Epithelial cell of esophagus (primary cell): ENCODE results near the gene ITGAD.

ENCODE experiments used
- DNase-seq: peaks from one replicate; pipeline ENCODE4 v3.0.0; 2010; ENCODE audit warnings: low read depth
- H3K4me3 ChIP-seq: 2 replicates; pipeline ENCODE4 v1.5.1; 2011; ENCODE audit warnings: mild to moderate bottlenecking, low read length, control low read depth
- TF ChIP-seq, protein P1 (sequence below): IDR thresholded peaks from 2 replicates; pipeline ENCODE4 v1.5.1; 2011; ENCODE audit warnings: low read depth, mild to moderate bottlenecking, low read length, control low read depth, inconsistent platforms; ENCODE audit not compliant: insufficient read depth; ENCODE audit errors: missing control alignments

The ITGAD gene

GRCh38 chr16:31471875-31472708 lies 79.0 kb downstream of the ITGAD start, which contains the start of gene TGFB1I1:
Gene TGFB1I1 (plus strand): TSS chr16:31472152. CDS start chr16:31472189, 37 bp downstream.
- TF ChIP-seq, protein P1, sequence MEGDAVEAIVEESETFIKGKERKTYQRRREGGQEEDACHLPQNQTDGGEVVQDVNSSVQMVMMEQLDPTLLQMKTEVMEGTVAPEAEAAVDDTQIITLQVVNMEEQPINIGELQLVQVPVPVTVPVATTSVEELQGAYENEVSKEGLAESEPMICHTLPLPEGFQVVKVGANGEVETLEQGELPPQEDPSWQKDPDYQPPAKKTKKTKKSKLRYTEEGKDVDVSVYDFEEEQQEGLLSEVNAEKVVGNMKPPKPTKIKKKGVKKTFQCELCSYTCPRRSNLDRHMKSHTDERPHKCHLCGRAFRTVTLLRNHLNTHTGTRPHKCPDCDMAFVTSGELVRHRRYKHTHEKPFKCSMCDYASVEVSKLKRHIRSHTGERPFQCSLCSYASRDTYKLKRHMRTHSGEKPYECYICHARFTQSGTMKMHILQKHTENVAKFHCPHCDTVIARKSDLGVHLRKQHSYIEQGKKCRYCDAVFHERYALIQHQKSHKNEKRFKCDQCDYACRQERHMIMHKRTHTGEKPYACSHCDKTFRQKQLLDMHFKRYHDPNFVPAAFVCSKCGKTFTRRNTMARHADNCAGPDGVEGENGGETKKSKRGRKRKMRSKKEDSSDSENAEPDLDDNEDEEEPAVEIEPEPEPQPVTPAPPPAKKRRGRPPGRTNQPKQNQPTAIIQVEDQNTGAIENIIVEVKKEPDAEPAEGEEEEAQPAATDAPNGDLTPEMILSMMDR: no peak
- DNase-seq: peak; percentile 50
- H3K4me3 ChIP-seq: peak within 1 kb of the TSS; percentile 61

DNA sequence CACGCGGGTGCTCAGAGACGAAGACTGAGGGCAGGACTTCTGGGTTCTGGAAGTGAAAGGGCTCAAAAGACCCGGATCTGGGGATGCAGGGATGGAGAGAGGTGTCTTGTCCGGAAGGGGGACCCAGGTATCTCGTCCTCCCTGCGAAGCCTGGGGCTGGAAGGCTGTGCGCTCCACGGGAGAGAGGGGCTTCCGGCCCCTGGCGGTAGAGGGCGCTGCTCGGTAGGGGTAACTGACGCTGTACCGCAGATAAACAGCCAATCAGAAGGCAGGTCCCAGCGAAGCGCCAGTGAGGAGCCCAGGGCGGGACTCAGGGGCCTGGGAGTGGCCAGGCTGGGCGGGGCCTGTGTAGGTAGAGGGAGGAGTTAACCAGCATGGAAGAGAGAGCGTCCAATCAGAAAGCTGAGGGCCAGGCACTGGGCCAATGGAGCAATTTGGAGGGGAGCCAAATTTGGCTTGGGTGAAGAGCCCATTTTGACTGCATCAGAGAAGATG lies 79.6 kb downstream of the ITGAD start:
- TF ChIP-seq, protein P1: peak; percentile 67
- peak overlapping the region; percentile 61 for H3K4me3 ChIP-seq
- DNase-seq: peak; percentile 92

- no peak overlapping the region for H3K4me3 ChIP-seq
- DNase-seq: no peak
- TF ChIP-seq, protein P1: no peak
Observed at GRCh38 chr16:31473264-31473984, 80.3 kb downstream of the ITGAD start.

DNA sequence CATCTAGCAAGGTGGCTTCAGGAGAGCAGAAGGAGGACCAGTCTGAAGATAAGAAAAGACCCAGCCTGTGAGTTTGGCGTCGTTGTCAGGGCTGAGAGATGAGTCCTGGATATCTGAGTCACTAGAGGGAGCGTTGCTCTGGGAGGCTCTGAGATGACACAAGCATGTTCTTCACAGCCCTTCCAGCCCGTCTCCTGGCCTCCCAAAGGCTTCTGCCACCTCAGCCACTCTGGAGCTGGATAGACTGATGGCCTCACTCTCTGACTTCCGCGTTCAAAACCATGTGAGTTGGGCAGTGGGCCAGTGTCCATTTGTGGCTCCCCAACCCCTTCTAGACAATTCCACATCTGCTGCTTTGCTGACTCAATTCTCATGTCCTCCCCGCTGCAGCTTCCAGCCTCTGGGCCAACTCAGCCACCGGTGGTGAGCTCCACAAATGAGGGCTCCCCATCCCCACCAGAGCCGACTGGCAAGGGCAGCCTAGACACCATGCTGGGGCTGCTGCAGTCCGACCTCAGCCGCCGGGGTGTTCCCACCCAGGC lies 81.1 kb downstream of the ITGAD start:
- TF ChIP-seq, protein P1: no peak
- DNase-seq: peak; percentile 34
- H3K4me3 ChIP-seq: no peak overlapping the region

GRCh38 chr16:31474773-31475738 lies 81.9 kb downstream of the ITGAD start:
- no peak overlapping the region for H3K4me3 ChIP-seq
- DNase-seq: no peak
- TF ChIP-seq, protein P1: no peak

DNA sequence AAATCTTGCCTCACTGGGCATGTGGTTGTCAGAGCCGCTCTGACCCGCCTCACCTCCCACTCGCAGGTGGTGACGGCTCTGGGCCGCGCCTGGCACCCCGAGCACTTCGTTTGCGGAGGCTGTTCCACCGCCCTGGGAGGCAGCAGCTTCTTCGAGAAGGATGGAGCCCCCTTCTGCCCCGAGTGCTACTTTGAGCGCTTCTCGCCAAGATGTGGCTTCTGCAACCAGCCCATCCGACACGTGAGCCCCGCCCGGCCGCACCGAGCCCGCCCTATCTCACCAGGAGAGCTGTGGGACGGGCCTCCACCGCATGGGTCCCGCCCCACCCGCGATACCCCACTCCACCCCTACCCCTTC lies 82.8 kb downstream of the ITGAD start:
- TF ChIP-seq, protein P1: no peak
- no peak for DNase-seq
- no peak overlapping the region for H3K4me3 ChIP-seq
